HG02973 (cell line): ENCODE results near the gene MARCHF7.
"Not testable (repeated sequence)": the region's sequence is repeated elsewhere in the genome, so short reads cannot be mapped to it uniquely, and the experiment has no call there.

Experiments used
- ATAC-seq: cut with Tn5 transposase; IDR thresholded peaks from one replicate; pipeline ENCODE4 v1.9.1; 2021; ENCODE audit warnings: moderate library complexity; ENCODE audit not compliant: unreplicated experiment

MARCHF7 gene

GRCh38 chr2:159712143-159712928, at the start of gene MARCHF7:
Gene MARCHF7, plus strand, starts transcription at chr2:159712506. Its CDS starts 16,517 bp downstream, at chr2:159729023.
- peak; percentile 89 for ATAC-seq

GRCh38 chr2:159667423-159667822, 44.9 kb upstream of the MARCHF7 start:
- ATAC-seq, result not testable (repeated sequence)

- ATAC-seq, result no peak
These were observed 41.3 kb upstream of the MARCHF7 start for GRCh38 chr2:159671047-159671446.

GRCh38 chr2:159677654-159678053, 34.7 kb upstream of the MARCHF7 start:
- no peak for ATAC-seq

- no peak for ATAC-seq
These were observed 31.6 kb upstream of the MARCHF7 start for GRCh38 chr2:159680692-159681091.

DNA sequence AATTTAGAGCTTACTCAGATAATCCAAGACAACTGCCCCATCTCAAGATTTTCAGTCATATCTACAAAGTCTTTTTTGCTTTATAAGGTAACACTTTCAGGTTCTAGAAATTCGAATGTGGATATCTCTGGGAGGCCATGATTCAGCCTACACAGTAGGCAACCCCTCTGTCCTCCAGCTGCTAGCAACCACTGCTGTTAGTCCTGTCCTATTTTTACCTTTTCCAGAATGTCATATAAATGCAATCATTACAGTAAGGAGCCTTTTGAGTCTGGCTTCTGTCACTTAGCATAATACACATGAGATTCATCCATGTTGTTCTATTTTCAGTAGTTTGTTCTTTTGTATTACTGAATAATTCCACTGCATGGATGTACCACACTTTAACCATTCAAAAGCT, 28.5 kb upstream of the MARCHF7 start:
- ATAC-seq, result no peak

GRCh38 chr2:159684796-159685195, 27.5 kb upstream of the MARCHF7 start:
- ATAC-seq, result no peak

DNA sequence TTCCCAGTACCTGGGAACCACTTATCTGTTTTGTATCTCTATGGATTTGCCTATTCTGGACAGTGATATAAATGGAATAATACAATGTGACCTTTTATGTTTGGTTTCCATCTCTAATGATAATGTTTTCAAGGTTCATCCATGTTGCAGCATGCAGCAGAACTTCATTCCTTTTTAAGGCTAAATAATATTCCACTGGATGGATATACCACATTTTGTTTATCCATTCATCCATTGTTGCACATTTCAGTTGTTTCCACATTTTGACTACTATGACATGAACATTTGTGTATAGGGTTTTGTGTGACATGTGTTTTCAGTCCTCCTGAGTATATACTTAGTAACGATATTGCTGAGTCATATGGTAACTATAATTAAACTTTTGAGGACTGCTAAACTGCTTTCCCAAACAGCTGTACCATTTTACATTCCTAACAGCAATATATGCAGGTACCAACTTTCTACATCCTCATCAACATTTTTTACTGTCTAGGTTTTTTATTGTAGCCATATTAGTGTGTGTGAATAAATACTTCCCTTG, 17.7 kb upstream of the MARCHF7 start:
- ATAC-seq, result no peak

DNA sequence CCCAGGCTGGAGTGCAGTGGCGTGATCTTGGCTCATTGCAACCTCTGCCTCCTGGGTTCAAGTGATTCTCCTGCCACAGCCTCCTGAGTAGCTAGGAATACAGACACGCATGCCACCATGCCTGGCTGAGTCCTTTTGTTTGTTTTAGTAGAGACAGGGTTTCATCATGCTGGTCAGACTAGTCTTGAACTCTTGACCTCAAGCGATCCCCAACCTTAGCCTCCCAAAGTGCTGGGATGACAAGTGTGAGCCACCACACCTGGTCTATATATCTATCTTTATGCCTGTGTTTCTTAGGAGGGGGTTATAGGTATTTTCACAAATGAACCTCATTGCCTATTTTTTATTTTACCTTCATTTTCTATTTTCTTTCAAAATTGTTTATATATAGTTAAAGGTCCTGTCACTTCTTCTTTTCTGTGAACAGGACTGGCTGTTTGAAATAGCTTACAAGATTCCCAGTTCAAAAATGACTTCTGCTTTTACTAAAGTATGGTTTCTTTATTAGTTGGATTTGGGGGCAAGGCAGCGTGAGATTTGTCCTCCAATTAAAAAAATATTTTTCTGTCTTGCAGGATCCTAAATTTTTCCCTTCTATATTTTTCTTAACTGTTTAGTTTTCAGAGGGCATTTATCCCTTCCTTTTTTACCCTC, 16.4 kb upstream of the MARCHF7 start:
- ATAC-seq, result no peak

DNA sequence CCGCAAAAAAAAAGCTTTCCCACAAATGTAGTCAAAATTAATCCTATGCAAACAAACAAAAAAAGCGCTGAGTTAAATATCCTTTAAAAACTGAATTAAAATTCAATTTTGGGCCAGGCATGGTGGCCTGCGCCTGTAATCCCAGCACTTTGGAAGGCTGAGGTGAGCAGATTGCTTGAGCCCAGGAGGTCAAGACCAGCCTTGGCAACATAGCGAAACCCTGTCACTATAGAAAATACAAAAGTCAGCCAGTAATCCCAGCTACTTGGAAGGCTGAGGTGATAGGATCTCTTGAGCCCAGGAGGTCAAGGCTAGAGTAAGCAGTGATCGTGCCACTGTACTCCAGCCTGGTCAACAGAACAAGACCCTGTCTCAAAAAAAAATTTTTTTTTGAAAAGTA, 8.8 kb upstream of the MARCHF7 start:
- ATAC-seq, result no peak

- ATAC-seq, result no peak
These were observed 5.8 kb upstream of the MARCHF7 start for GRCh38 chr2:159706385-159706980.

DNA sequence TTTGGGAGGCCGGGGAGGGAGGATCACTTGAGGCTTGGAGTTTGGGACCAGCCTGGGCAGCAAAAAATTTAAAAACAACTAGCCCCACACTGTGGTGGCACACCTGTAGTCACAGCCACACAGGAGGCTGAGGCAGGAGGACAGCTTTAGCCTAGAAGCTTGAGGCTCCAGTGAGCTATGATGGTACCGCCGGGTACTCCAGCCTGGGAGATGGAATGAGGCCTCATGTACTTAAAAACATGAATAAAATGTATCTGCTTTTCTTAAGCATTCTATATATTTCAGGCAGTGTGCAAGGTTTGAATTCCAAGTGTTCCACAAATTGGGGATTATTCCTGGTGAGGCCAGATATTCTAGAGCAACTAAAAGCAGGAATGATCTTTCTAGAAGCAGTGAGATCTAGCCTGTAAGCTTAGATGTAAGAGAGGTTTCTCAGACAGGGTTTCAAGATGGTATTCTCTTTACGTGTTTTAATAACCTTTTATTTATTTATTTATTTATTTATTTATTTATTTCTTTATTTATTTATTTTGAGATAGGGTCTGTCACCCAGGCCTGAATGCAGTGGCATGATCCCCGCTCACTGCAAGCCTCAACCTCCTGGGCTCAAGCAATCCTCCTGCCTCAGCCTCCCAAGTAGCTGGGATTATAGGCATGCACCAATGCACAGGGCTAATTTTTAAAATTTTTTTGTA, 4.1 kb upstream of the MARCHF7 start:
- ATAC-seq, result no peak

DNA sequence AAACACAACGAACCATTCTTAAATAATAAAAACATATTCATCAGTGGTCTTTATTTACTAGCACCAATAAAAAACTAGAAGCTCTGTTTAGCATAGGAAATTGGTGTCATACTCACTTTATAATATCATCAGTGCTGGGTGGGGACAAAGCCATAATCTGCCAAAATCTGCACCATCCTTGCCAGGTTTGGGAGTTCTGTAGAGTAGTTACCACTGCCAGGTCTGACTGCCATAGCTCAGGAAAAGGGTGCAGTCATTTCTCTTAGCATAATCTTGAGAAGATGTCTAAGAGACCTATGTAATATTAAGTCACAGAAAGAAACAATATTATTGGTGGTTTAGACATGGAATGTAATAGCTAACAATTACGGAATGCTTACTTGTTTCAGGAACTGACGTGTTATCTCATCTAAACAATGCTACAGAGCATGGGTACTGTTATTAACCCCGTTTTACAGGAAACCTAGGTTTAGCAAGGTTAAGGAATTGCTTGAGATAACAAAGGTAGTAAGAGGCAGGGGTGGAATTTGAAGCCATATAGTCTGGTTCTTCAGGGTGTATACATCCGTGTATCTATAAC, 1.6 kb upstream of the MARCHF7 start:
- ATAC-seq, result no peak

- no peak for ATAC-seq
These were observed 654 bp upstream of the MARCHF7 start for GRCh38 chr2:159711562-159712142.

DNA sequence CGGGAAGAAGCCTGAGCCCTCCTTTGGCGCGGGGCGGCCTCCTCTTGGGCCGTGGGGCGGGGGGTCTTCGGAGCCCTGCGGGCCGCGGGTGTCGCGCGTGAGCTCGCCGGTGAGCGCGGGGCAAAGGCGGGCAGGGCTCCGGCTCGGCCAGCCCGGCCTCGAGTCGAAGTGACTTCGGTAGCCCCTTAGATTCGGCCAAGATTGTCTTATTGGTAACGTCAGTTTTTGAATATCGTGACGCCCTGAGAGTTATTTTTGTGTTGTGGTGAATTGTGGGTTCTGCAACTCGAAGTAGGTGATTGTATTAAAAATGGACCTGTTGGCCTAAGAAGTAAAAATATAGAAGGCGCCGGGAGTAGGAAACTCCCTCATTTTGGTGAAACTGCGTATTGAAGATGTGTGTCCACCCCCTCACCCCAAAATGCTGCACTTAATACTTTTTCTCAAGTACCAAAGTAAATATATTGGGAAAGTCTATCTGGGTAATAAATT, 669 bp downstream of the MARCHF7 start:
- peak; percentile 3 for ATAC-seq

DNA sequence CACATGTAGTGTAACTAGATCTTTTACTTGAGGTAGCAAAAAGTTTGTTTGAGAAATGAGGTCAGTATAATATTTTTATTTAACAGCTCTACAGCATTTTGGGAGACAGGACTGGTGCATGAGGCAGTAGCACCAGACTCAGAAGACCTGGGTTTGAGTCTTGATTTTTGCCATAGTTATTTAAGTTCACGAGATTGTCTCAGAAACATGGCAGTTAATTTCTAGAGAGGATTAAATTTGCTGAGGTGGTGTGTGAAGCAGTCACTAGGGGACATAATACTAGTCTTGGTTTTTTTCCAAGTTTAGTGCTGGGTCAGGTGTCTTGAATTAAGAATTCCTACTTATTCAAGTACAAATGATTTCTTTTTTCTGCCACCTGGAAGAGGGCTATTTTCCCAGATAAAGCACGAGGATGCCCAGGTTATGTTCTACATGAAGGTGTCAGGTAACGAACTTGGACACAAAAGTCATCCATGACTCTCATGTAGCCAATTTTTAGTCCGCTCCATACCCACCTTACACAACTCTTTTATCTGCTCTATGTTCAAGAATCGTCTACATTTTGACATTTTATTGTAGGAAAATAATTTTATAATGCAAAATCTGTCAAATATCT, 1.4 kb downstream of the MARCHF7 start:
- no peak for ATAC-seq

GRCh38 chr2:159714247-159714930, 2.1 kb downstream of the MARCHF7 start:
- ATAC-seq, result no peak

DNA sequence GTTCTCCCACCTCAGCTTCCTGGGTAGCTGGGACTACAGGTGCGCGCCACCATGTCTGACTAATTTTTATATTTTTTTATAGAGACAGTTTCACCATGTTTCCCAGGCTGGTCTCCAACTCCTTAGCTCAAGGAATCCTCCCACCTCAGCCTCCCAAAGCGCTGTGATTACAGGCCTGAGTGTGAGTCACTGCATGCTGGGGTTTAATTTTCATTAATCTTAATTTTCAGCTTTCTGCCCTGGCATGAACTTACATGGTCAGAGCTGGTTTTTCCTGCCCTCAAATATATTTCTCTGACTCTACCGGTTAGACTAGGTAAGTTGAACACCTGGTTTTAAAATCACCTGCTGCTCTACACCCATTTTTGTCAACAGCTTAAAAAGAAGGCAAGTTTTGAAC, 3.1 kb downstream of the MARCHF7 start:
- no peak for ATAC-seq

GRCh38 chr2:159716409-159716808, 4.1 kb downstream of the MARCHF7 start:
- ATAC-seq, result not testable (repeated sequence)
